ENCODE measurements around the gene KAZN.

Gene KAZN

GRCh38 chr1:14922942-14923726, 324.6 kb downstream of the KAZN start:
- no peak for DNase-seq

- peak; percentile 72 for DNase-seq
Measured at GRCh38 chr1:14923727-14924452, 325.4 kb downstream of the KAZN start.

GRCh38 chr1:14924455-14925331, 326.2 kb downstream of the KAZN start:
- peak; percentile 45 for DNase-seq

GRCh38 chr1:14925336-14926136, 327.1 kb downstream of the KAZN start:
- DNase-seq, result no peak

- peak; percentile 60 for DNase-seq
Measured at GRCh38 chr1:14926229-14926628, 327.7 kb downstream of the KAZN start.

- no peak for DNase-seq
Measured at GRCh38 chr1:14926818-14927575, 328.5 kb downstream of the KAZN start.

- DNase-seq, result no peak
Measured at GRCh38 chr1:14928412-14928811, 329.9 kb downstream of the KAZN start.

GRCh38 chr1:14928886-14929546, 330.5 kb downstream of the KAZN start:
- no peak for DNase-seq

GRCh38 chr1:14929547-14930246, 331.2 kb downstream of the KAZN start:
- DNase-seq, result no peak

GRCh38 chr1:14930247-14930965, 331.9 kb downstream of the KAZN start:
- DNase-seq, result no peak

- DNase-seq, result no peak
Measured at GRCh38 chr1:14932034-14932638, 333.7 kb downstream of the KAZN start.

- no peak for DNase-seq
Measured at GRCh38 chr1:14934867-14935266, 336.4 kb downstream of the KAZN start.

GRCh38 chr1:14936815-14937214, 338.3 kb downstream of the KAZN start:
- no peak for DNase-seq

GRCh38 chr1:14937288-14937949, 338.9 kb downstream of the KAZN start:
- no peak for DNase-seq

- DNase-seq, result peak; percentile 83
Measured at GRCh38 chr1:14939527-14940284, 341.2 kb downstream of the KAZN start.

- no peak for DNase-seq
Measured at GRCh38 chr1:14940285-14940870, 341.9 kb downstream of the KAZN start.

- peak; percentile 48 for DNase-seq
Measured at GRCh38 chr1:14941864-14942263, 343.4 kb downstream of the KAZN start.
